Measurements from ENCODE around the gene OR4M1.
"Not testable (repeated sequence)": the region's sequence is repeated elsewhere in the genome, so short reads cannot be mapped to it uniquely, and the experiment has no call there.

Gene OR4M1

GRCh38 chr14:19823178-19823577 lies 49.9 kb downstream of the OR4M1 start:
- no peak for DNase-seq (ENCODE audit: low read depth in 2 of 2)

GRCh38 chr14:19823765-19824164 lies 50.5 kb downstream of the OR4M1 start:
- no peak for DNase-seq (ENCODE audit: low read depth in 2 of 2)

- DNase-seq (ENCODE audit: low read depth in 2 of 2) = not testable (repeated sequence)
Measured at GRCh38 chr14:19827626-19828244, 54.4 kb downstream of the OR4M1 start.

- no peak for DNase-seq (ENCODE audit: low read depth in 2 of 2)
Measured at GRCh38 chr14:19828314-19828713, 55.0 kb downstream of the OR4M1 start.
